ENCODE results near the gene RBM19. TPM values are rescaled to one million over a fixed set of nuclear protein-coding genes. Genes with fewer than 3 reads are reported as not detected.

RBM19 gene
- total and polyA plus RNA-seq, 2 of the 4 experiments (the other 2 are of a cell fraction), result 18.7 to 19.2 TPM

DNA sequence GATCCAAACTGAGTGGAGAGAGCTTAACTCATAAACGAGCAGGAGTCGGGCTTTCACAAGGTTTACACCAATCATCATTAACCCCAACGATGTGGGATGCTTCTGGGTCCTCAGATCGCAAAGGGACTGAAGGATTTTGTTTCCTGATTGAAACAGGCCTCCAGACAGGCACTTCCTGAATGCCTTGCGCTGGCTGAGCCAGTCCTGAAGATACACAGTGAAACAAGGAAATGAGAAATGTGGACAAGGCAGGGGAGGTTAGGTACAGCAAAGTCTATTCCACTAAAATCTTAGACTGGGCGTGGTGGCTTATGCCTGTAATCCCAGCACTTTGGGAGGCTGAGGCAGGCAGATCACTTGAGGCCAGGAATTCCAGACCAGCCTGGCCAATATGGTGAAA, 30.7 kb downstream of the RBM19 start:
- Histone ChIP-seq H3K4ac (ENCODE audit: low read depth, low read length) (no peak overlapping the region), H2AFZ (replicated peaks; ENCODE audit: low read length, poor library complexity) (no peak overlapping the region), H3K4me1 (ENCODE audit: control insufficient read depth, insufficient read depth, low read length) (peaks cover 3% of the 10 kb centered on the region; the same call in 1 of the 2 replicates), H4K91ac (ENCODE audit: insufficient read depth, low read depth, low read length) (no peak overlapping the region), H3K9me3 (ENCODE audit: control insufficient read depth, insufficient read depth, low read length) (no peaks in the 10 kb centered on the region), H4K20me1 (ENCODE audit: insufficient read depth, low read length) (no peaks in the 10 kb centered on the region), H3K23ac (ENCODE audit: low read depth, low read length) (no peak overlapping the region), H2BK120ac (ENCODE audit: low read depth, low read length) (no peak overlapping the region), H3K27me3 (ENCODE audit: control insufficient read depth, insufficient read depth, low read length) (no peaks in the 10 kb centered on the region), H3K56ac (ENCODE audit: extremely low read depth, insufficient read depth, low read length) (no peak overlapping the region), H3K36me3 (ENCODE audit: control insufficient read depth, insufficient read depth, low read length) (peaks cover 30% of the 10 kb centered on the region), H2BK20ac (ENCODE audit: low read depth, low read length) (no peak overlapping the region), H3K14ac (replicated peaks; ENCODE audit: low read depth, low read length) (no peak overlapping the region), H2BK15ac (ENCODE audit: low read depth, low read length) (no peak overlapping the region), H3K9ac (ENCODE audit: low read depth, low read length) (no peak overlapping the region), H4K5ac (ENCODE audit: low read depth, low read length) (no peak overlapping the region), H2AK9ac (replicated peaks; ENCODE audit: low read depth, low read length, poor library complexity) (no peak overlapping the region), H3K18ac (ENCODE audit: low read depth, low read length) (no peak overlapping the region), H2AK5ac (ENCODE audit: low read depth, low read length) (no peak overlapping the region), H3K4me3 (ENCODE audit: insufficient read depth, low read depth, low read length) (no peak overlapping the region), H4K8ac (ENCODE audit: low read depth in 2 of 2, low read length in 2 of 2) (no peak overlapping the region), H3K27ac (ENCODE audit: insufficient read depth, low read length) (no peak overlapping the region), H2BK5ac (ENCODE audit: low read depth, low read length, poor library complexity, severe bottlenecking) (no peak overlapping the region), H3K9me1 (ENCODE audit: insufficient read depth, low read length) (no peaks in the 10 kb centered on the region; the same call in 1 of the 2 replicates), H3K79me1 (ENCODE audit: low read depth in 1 of 2, low read length in 2 of 2) (no peaks in the 10 kb centered on the region), H3K4me2 (ENCODE audit: low read depth, low read length) (no peak overlapping the region)
- WGBS, 2 experiments (ENCODE audit: extremely low coverage in 2 of 2, insufficient read length in 1 of 2), result no CpG with 5 or more reads among the region's 6 CpGs
- no peak for TF ChIP-seq BHLHE40 (IDR thresholded peaks at IDR 0.05; ENCODE audit: low read depth, low read length)
- no peak for TF ChIP-seq RCOR1 (IDR thresholded peaks at IDR 0.05; ENCODE audit: insufficient replicate concordance, low read length)
- no TSS peak for BruUV-seq (replicated peaks)
- dilution Hi-C loops (cut with HindIII; ENCODE audit: low sequenced_read_pairs, unreplicated experiment) (no loop called here), intact Hi-C loops (cut with micrococcal nuclease) (no loop called here), in situ Hi-C loops (cut with MboI; ENCODE audit: low sequenced_read_pairs) (no loop called here)
- ATAC-seq (ENCODE audit: low read depth) (no peak), DNase-seq (no peak)
- CTCF ChIA-PET, result no interaction called here
- POLR2A ChIA-PET (ENCODE audit: unreplicated experiment), result no interaction called here
